IMR-90 (cell line): ENCODE results near the gene KCNE5. TPM values are rescaled to one million over a fixed set of nuclear protein-coding genes. Genes with fewer than 3 reads are reported as not detected.

Source experiments
- ATAC-seq: fragments of 200-7000 bp; cut with Tn5 transposase; 2 replicates; pipeline ENCODE4 v1.9.1; 2020; ENCODE audit warnings: low read depth, mild to moderate bottlenecking, moderate library complexity
- BruUV-seq: library from RNA; stranded (reverse); fragments of 400-500 nt; replicated peaks from 2 replicates; lab custom pipeline; 2021; lab: Mats Ljungman, UMichigan
- CTCF ChIA-PET: fragments of 300-600 bp; formaldehyde crosslinking; extraction: SDS; loops from one replicate; lab custom pipeline; 2021; ENCODE audit warnings: antibody characterized with exemption; lab: Yijun Ruan, JAX
- POLR2A ChIA-PET: fragments of 300-600 bp; sonication (Branson Sonifier 250); formaldehyde crosslinking; loops from one replicate; lab custom pipeline; 2022; ENCODE audit warnings: antibody characterized with exemption; ENCODE audit not compliant: unreplicated experiment; lab: Charles Lee
- DNase-seq: peaks from one replicate; pipeline ENCODE4 v3.0.0; 2013
- H2AFZ ChIP-seq: replicated peaks from 2 replicates; pipeline ENCODE3; 2013; ENCODE audit warnings: low read length, mild to moderate bottlenecking; ENCODE audit not compliant: poor library complexity
- H2AK5ac ChIP-seq: 2 replicates; pipeline ENCODE4 v1.6.1; 2013; ENCODE audit warnings: low read depth, low read length, inconsistent platforms
- H2AK9ac ChIP-seq: replicated peaks from 2 replicates; pipeline ENCODE3; 2013; ENCODE audit warnings: mild to moderate bottlenecking, low read depth, low read length, moderate library complexity; ENCODE audit not compliant: poor library complexity
- H2BK120ac ChIP-seq: 2 replicates; pipeline ENCODE4 v1.6.1; 2013; ENCODE audit warnings: low read depth, low read length, inconsistent platforms
- H2BK15ac ChIP-seq: 3 replicates; pipeline ENCODE4 v1.6.1; 2013; ENCODE audit warnings: low read depth, low read length, inconsistent platforms
- H2BK20ac ChIP-seq: 2 replicates; pipeline ENCODE4 v1.6.1; 2013; ENCODE audit warnings: low read depth, mild to moderate bottlenecking, inconsistent platforms, low read length, moderate library complexity
- H2BK5ac ChIP-seq: 2 replicates; pipeline ENCODE4 v1.6.1; 2013; ENCODE audit warnings: mild to moderate bottlenecking, low read depth, low read length, inconsistent platforms; ENCODE audit not compliant: poor library complexity, severe bottlenecking
- H3K14ac ChIP-seq: replicated peaks from 2 replicates; pipeline ENCODE4 v1.6.1; 2013; ENCODE audit warnings: low read depth, low read length, inconsistent platforms
- H3K18ac ChIP-seq: 2 replicates; pipeline ENCODE4 v1.6.1; 2013; ENCODE audit warnings: low read depth, low read length, control low read depth
- H3K23ac ChIP-seq: 2 replicates; pipeline ENCODE4 v1.6.1; 2013; ENCODE audit warnings: low read depth, low read length, inconsistent platforms
- H3K27ac ChIP-seq: 2 replicates; pipeline ENCODE4 v1.5.1; 2013; ENCODE audit warnings: mild to moderate bottlenecking, control low read depth, low read length; ENCODE audit not compliant: insufficient read depth
- H3K27me3 ChIP-seq: 2 replicates; pipeline ENCODE4 v1.6.1; 2013; ENCODE audit warnings: low read length; ENCODE audit not compliant: control insufficient read depth, insufficient read depth
- H3K36me3 ChIP-seq: 2 replicates; pipeline ENCODE4 v1.6.1; 2013; ENCODE audit warnings: low read length, mixed read lengths; ENCODE audit not compliant: control insufficient read depth, insufficient read depth
- H3K4ac ChIP-seq: 2 replicates; pipeline ENCODE4 v1.6.1; 2013; ENCODE audit warnings: low read depth, low read length, inconsistent platforms
- H3K4me1 ChIP-seq: 2 replicates; pipeline ENCODE4 v1.6.1; 2013; ENCODE audit warnings: low read length, mixed read lengths; ENCODE audit not compliant: control insufficient read depth, insufficient read depth
- H3K4me2 ChIP-seq: 2 replicates; pipeline ENCODE4 v1.6.1; 2013; ENCODE audit warnings: low read depth, mild to moderate bottlenecking, control low read depth, low read length, moderate library complexity
- H3K4me3 ChIP-seq: 2 replicates; pipeline ENCODE4 v1.5.1; 2013; ENCODE audit warnings: low read depth, mild to moderate bottlenecking, control low read depth, low read length, moderate library complexity; ENCODE audit not compliant: insufficient read depth
- H3K56ac ChIP-seq: 2 replicates; pipeline ENCODE4 v1.6.1; 2013; ENCODE audit warnings: low read length, inconsistent platforms; ENCODE audit not compliant: insufficient read depth; ENCODE audit errors: extremely low read depth
- H3K79me1 ChIP-seq, 2 experiments: 2 replicates each; pipeline ENCODE4 v1.6.1; 2013; ENCODE audit warnings: low read length in 2 of 2, inconsistent platforms in 1 of 2, low read depth in 1 of 2
- H3K9ac ChIP-seq: 2 replicates; pipeline ENCODE4 v1.6.1; 2013; ENCODE audit warnings: low read depth, low read length, control low read depth
- H3K9me1 ChIP-seq: 2 replicates; pipeline ENCODE4 v1.6.1; 2013; ENCODE audit warnings: low read length, inconsistent platforms; ENCODE audit not compliant: insufficient read depth
- H3K9me3 ChIP-seq: 2 replicates; pipeline ENCODE4 v1.6.1; 2013; ENCODE audit warnings: low read length; ENCODE audit not compliant: control insufficient read depth, insufficient read depth
- H4K20me1 ChIP-seq: 2 replicates; pipeline ENCODE4 v1.6.1; 2013; ENCODE audit warnings: low read length, inconsistent platforms; ENCODE audit not compliant: insufficient read depth
- H4K5ac ChIP-seq: 2 replicates; pipeline ENCODE4 v1.6.1; 2013; ENCODE audit warnings: mild to moderate bottlenecking, low read depth, low read length, control low read depth
- H4K8ac ChIP-seq, 2 experiments: 2 replicates each; pipeline ENCODE4 v1.6.1; 2013; ENCODE audit warnings: low read depth in 2 of 2, low read length in 2 of 2, control low read depth in 1 of 2, inconsistent platforms in 1 of 2
- H4K91ac ChIP-seq: 2 replicates; pipeline ENCODE4 v1.6.1; 2013; ENCODE audit warnings: low read depth, low read length, inconsistent platforms; ENCODE audit not compliant: insufficient read depth
- BHLHE40 ChIP-seq: fragments of 150-350 bp; IDR thresholded peaks from 2 replicates; pipeline ENCODE4 v1.6.1; 2016; ENCODE audit warnings: mild to moderate bottlenecking, low read depth, low read length
- CHD1 ChIP-seq: IDR thresholded peaks from 2 replicates; pipeline ENCODE4 v1.6.1; 2012; ENCODE audit warnings: low read depth, low read length, improper control_type of control experiment
- MAZ ChIP-seq: IDR thresholded peaks from 2 replicates; pipeline ENCODE4 v1.6.1; 2012; ENCODE audit warnings: low read depth, mild to moderate bottlenecking, low read length, improper control_type of control experiment, moderate library complexity, borderline replicate concordance
- MXI1 ChIP-seq: IDR thresholded peaks from 2 replicates; pipeline ENCODE4 v1.6.1; 2012; ENCODE audit warnings: low read depth, mild to moderate bottlenecking, low read length, moderate library complexity, borderline replicate concordance
- POLR2A ChIP-seq: IDR thresholded peaks from 2 replicates; pipeline ENCODE4 v1.6.1; 2012; ENCODE audit warnings: mild to moderate bottlenecking, low read depth, low read length
- RAD21 ChIP-seq: IDR thresholded peaks from 2 replicates; pipeline ENCODE4 v1.6.1; 2012; ENCODE audit warnings: low read length, improper control_type of control experiment
- WGBS, 2 experiments: methylation state at CpG; one replicate each; pipeline versions ENCODE4 v1.1.5 to v1.1.7; 2013; ENCODE audit warnings: missing lambda C conversion rate in 2 of 2; ENCODE audit not compliant: insufficient read length in 1 of 2; ENCODE audit errors: extremely low coverage in 2 of 2; 5-methylcytosine and 5-hydroxymethylcytosine counted together
- dilution Hi-C: fragments of 300-500 bp; cut with HindIII; formaldehyde crosslinking; loops from one replicate; pipeline ENCODE4 v1.14.3; 2018; ENCODE audit warnings: low sequenced_read_pairs; ENCODE audit not compliant: unreplicated experiment
- in situ Hi-C: fragments of 300-500 bp; cut with MboI; formaldehyde crosslinking; loops from 3 replicates; pipeline ENCODE4 v1.14.3; 2019; ENCODE audit warnings: low sequenced_read_pairs, inconsistent platforms, mixed read lengths
- intact Hi-C: fragments of 100-400 bp; cut with micrococcal nuclease; formaldehyde crosslinking; loops from 2 replicates; pipeline ENCODE4 v1.10.0; 2022
- polyA plus RNA-seq, 3 experiments: library from polyadenylated mRNA; depleted of rRNA; stranded (reverse); fragments of >200 nt; gene quantifications; 2 replicates each; pipeline ENCODE4 v1.2.3, GENCODE V29; 2012; ENCODE audit warnings: low replicate concordance in 1 of 3
- total RNA-seq: library from RNA; depleted of rRNA; stranded (reverse); fragments of >200 nt; gene quantifications from 2 replicates; pipeline ENCODE4 v1.2.3, GENCODE V29; 2012
- TF ChIP-seq, protein P1 (sequence below): fragments of 150-350 bp; IDR thresholded peaks from 2 replicates; pipeline ENCODE4 v1.6.1; 2016; ENCODE audit warnings: low read depth, mild to moderate bottlenecking, low read length, moderate library complexity, borderline replicate concordance
- TF ChIP-seq, protein P2 (sequence below): fragments of 150-350 bp; IDR thresholded peaks from 2 replicates; pipeline ENCODE4 v1.6.1; 2017; ENCODE audit warnings: mild to moderate bottlenecking, antibody characterized with exemption, low read length, low read depth
- TF ChIP-seq, protein P3 (sequence below): conservative IDR thresholded peaks from 2 replicates; pipeline ENCODE4 v1.5.1; 2012; ENCODE audit warnings: mild to moderate bottlenecking, low read depth, low read length, improper control_type of control experiment

Gene KCNE5
- total and polyA plus RNA-seq, 2 of the 4 experiments (the other 2 are of a cell fraction), result 0.15 to 0.18 TPM

DNA sequence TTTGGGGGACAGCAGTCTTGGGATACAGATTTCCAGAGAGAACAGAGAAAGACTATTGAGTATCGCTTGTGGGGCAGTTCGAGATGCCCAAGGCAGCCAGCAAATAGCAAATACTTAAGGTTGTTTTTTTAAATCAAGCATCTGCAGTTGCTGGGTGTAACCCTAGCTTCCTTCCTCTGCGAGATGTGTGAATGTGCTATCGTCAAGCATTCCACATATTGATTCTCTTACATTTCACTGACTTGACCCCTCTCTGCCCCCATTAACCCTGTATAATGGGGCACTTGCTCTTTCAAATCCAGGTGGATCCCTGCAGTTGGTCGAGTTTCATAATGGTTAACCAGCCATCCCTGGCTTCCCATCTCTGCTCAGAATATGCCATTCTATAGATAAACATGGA is 23.5 kb downstream of the KCNE5 start:
- no peaks in the 10 kb centered on the region for H3K9me1 ChIP-seq
- no peak for ATAC-seq
- ChIA-PET POLR2A (no interaction called here), CTCF (no interaction called here)
- H3K27me3 ChIP-seq, result peaks cover 14% of the 10 kb centered on the region
- H3K18ac ChIP-seq, result no peak overlapping the region
- no peaks in the 10 kb centered on the region for H3K9me3 ChIP-seq
- no peak overlapping the region for H2AK9ac ChIP-seq
- H4K5ac ChIP-seq, result no peak overlapping the region
- H2BK15ac ChIP-seq, result no peak overlapping the region
- H4K8ac ChIP-seq, result no peak overlapping the region
- no peak overlapping the region for H3K14ac ChIP-seq
- 89% methylated on average over 3 of the region's 5 CpGs; no CpG with 5 or more reads in 1 of the 2 experiments for WGBS, 2 experiments
- H3K27ac ChIP-seq, result no peak overlapping the region
- BruUV-seq, result no TSS peak
- no peaks in the 10 kb centered on the region for H3K4me1 ChIP-seq
- no peak overlapping the region for H3K56ac ChIP-seq
- H2BK20ac ChIP-seq, result no peak overlapping the region
- H3K23ac ChIP-seq, result no peak overlapping the region
- TF ChIP-seq POLR2A (no peak), MAZ (no peak), CHD1 (no peak), MXI1 (no peak), BHLHE40 (no peak), RAD21 (no peak)
- TF ChIP-seq, protein P1, sequence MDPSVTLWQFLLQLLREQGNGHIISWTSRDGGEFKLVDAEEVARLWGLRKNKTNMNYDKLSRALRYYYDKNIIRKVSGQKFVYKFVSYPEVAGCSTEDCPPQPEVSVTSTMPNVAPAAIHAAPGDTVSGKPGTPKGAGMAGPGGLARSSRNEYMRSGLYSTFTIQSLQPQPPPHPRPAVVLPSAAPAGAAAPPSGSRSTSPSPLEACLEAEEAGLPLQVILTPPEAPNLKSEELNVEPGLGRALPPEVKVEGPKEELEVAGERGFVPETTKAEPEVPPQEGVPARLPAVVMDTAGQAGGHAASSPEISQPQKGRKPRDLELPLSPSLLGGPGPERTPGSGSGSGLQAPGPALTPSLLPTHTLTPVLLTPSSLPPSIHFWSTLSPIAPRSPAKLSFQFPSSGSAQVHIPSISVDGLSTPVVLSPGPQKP, result no peak
- TF ChIP-seq, protein P2, sequence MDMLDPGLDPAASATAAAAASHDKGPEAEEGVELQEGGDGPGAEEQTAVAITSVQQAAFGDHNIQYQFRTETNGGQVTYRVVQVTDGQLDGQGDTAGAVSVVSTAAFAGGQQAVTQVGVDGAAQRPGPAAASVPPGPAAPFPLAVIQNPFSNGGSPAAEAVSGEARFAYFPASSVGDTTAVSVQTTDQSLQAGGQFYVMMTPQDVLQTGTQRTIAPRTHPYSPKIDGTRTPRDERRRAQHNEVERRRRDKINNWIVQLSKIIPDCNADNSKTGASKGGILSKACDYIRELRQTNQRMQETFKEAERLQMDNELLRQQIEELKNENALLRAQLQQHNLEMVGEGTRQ, result no peak
- TF ChIP-seq, protein P3, sequence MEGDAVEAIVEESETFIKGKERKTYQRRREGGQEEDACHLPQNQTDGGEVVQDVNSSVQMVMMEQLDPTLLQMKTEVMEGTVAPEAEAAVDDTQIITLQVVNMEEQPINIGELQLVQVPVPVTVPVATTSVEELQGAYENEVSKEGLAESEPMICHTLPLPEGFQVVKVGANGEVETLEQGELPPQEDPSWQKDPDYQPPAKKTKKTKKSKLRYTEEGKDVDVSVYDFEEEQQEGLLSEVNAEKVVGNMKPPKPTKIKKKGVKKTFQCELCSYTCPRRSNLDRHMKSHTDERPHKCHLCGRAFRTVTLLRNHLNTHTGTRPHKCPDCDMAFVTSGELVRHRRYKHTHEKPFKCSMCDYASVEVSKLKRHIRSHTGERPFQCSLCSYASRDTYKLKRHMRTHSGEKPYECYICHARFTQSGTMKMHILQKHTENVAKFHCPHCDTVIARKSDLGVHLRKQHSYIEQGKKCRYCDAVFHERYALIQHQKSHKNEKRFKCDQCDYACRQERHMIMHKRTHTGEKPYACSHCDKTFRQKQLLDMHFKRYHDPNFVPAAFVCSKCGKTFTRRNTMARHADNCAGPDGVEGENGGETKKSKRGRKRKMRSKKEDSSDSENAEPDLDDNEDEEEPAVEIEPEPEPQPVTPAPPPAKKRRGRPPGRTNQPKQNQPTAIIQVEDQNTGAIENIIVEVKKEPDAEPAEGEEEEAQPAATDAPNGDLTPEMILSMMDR, result no peak
- H4K20me1 ChIP-seq, result no peaks in the 10 kb centered on the region; the same call in 1 of the 2 replicates
- no peak overlapping the region for H2BK5ac ChIP-seq
- in situ Hi-C loops, result no loop called here
- H3K4me3 ChIP-seq, result no peak overlapping the region
- H2AFZ ChIP-seq, result peak overlapping the region; percentile 34
- no peak overlapping the region for H3K9ac ChIP-seq
- H2AK5ac ChIP-seq, result no peak overlapping the region
- H3K79me1 ChIP-seq, result no peaks in the 10 kb centered on the region
- H3K4ac ChIP-seq, result no peak overlapping the region
- no peak overlapping the region for H3K4me2 ChIP-seq
- no peak overlapping the region for H2BK120ac ChIP-seq
- H3K36me3 ChIP-seq, result no peaks in the 10 kb centered on the region
- no peak for DNase-seq
- intact Hi-C loops, result no loop called here
- H4K91ac ChIP-seq, result no peak overlapping the region
- dilution Hi-C loops, result no loop called here
